Measurements from ENCODE around the gene DGKZ.
"Not testable (repeated sequence)": the region's sequence is repeated elsewhere in the genome, so short reads cannot be mapped to it uniquely, and the experiment has no call there.

Gene DGKZ, protein sequence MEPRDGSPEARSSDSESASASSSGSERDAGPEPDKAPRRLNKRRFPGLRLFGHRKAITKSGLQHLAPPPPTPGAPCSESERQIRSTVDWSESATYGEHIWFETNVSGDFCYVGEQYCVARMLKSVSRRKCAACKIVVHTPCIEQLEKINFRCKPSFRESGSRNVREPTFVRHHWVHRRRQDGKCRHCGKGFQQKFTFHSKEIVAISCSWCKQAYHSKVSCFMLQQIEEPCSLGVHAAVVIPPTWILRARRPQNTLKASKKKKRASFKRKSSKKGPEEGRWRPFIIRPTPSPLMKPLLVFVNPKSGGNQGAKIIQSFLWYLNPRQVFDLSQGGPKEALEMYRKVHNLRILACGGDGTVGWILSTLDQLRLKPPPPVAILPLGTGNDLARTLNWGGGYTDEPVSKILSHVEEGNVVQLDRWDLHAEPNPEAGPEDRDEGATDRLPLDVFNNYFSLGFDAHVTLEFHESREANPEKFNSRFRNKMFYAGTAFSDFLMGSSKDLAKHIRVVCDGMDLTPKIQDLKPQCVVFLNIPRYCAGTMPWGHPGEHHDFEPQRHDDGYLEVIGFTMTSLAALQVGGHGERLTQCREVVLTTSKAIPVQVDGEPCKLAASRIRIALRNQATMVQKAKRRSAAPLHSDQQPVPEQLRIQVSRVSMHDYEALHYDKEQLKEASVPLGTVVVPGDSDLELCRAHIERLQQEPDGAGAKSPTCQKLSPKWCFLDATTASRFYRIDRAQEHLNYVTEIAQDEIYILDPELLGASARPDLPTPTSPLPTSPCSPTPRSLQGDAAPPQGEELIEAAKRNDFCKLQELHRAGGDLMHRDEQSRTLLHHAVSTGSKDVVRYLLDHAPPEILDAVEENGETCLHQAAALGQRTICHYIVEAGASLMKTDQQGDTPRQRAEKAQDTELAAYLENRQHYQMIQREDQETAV

DNA sequence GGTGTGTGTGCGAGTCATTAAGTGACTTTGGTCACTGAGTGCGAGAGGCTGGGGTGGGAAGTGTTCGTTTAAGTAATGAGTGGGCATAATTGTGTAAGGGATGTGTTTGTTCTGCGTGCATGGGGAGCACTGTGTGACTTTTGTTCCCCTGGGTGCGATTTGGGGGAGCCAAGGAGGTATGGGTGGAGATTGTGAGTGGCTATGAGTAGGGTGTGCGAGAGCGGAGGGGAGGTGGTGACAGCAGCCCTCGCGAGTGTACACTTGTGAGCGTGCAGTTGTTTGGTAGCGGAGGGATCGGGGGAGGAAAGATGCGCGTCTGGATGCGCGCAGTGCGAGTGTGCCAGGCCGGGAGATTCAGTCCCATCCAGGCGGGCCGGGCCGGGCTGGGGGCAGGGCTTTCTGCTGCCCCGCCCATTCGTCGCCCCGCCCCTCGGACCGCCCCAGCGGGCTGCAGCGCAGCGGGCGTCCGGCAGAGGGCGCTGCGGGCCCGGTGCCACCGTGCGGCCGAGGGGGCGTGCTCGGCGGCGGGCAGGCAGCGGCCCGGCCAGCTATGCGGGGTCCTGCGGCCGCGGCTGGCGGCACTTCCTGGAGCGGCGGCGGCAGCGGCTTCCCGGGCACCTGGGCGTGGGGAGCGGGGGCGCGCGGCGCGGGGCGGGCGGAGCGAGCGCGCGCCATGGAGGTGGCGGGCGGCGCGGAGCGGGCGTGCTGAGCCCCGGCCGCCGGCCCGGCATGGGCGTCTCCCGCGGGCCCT is at the start of gene DGKZ:
Gene DGKZ, plus strand, starts transcription at position 578 of the 751 bp plus-strand sequence. CDS start 197 bp downstream, outside the sequence.
- TF ChIP-seq POLR2A (IDR thresholded peaks at IDR 0.05; ENCODE audit: low read depth, low read length) = peak; percentile 72
- peak; percentile 94 for DNase-seq (ENCODE audit: insufficient read length, low spot score)
- no peak for FAIRE-seq

DNA sequence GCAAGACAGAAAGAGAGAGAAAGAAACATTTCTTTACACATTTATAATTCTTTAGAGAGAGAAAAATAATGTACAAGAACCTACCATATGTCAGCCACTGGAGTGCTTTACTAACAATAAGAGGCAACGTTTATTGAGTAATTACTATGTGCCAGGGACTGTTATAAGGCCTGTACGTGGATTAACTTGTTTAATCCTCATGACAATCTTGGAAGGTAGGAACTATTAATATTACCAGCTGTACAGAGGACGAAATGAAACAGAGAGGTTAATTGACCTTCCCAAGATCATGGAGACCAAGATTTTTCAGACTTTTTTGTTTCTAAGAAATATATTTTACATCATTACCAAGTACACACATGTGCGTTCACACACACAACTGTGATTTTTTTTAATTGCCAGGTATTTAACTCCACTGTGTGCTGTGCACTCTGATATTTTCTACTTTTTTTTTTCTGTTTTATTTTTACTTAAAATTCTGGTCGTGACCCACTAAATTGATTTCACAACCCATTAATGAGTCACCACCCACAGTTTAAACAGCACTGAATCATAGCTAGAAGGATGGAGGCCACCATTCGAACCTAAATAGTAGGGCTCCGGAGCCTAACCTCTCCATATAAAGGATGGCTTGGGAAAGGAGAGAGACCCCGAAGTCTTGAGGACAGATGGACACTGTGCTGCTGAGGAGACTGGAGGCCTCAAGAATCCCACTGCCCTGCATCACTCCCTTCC is 48.4 kb upstream of the DGKZ start:
- DNase-seq (ENCODE audit: insufficient read length, low spot score) = no peak
- FAIRE-seq = no peak
- TF ChIP-seq POLR2A (IDR thresholded peaks at IDR 0.05; ENCODE audit: low read depth, low read length) = no peak

DNA sequence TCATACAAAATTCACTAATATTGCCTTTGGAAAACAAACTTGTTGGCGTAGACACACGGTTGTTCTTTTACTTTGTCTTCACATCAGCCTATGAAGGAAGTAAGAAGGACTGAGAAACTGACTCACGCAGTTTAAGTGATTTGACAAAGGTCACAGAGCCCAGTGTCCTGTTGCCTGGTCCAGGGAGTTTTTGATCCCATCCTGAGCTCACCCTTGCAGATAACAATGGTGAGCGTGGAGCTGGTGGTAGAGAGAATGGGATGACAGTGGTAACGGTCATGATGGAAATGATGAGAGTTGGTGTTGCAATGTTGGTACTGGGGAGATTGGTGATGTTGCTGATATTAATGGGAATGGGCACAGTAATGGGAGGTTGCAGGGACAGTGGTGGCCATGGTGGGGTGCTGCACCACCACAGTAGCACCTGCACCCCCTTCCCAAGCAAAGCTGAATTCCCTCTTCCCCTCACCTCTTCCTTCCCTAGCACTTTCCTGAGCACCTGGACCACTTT is 47.8 kb upstream of the DGKZ start:
- no peak for TF ChIP-seq POLR2A (IDR thresholded peaks at IDR 0.05; ENCODE audit: low read depth, low read length)
- DNase-seq (ENCODE audit: insufficient read length, low spot score) (no peak), FAIRE-seq (no peak)

DNA sequence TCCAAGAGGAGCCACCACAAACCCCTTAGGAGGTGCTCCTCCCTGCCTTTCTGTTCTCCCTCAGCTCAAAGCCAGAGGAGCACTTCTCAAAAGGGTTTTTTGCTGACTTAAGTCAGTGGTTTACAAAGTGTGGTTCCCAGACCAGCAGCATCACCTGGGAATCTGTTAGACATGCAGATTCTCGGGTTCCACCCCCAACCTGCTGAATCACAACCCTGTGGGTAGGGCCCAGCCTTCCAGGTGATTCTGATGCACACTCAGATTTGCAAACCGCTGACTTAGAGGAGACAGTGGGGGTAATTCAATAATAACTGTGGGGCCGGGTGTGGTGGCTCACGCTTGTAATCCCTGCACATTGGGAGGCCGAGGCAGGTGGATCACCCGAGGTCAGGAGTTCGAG is 47.0 kb upstream of the DGKZ start:
- DNase-seq (ENCODE audit: insufficient read length, low spot score) (no peak), FAIRE-seq (no peak)
- TF ChIP-seq POLR2A (IDR thresholded peaks at IDR 0.05; ENCODE audit: low read depth, low read length) = no peak

DNA sequence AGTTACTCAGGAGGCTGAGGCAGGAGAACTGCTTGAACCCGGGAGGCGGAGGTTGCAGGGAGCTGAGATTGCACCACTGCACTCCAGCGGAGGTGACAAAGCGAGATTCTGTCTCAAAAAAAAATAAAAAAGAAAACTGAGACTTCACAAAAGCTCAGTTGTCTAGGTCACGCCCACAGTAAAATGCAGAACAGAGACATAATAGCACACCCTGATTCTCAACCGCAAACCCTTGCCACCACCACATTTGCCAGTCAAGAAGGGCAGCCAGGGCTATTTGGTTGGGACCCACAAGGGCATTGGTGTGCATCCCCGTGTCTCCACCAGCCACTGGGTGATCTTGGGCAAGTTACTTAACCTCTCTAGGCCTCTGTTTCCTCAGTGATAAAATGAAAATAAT is 44.4 kb upstream of the DGKZ start:
- no peak for FAIRE-seq
- no peak for TF ChIP-seq POLR2A (IDR thresholded peaks at IDR 0.05; ENCODE audit: low read depth, low read length)
- no peak for DNase-seq (ENCODE audit: insufficient read length, low spot score)

DNA sequence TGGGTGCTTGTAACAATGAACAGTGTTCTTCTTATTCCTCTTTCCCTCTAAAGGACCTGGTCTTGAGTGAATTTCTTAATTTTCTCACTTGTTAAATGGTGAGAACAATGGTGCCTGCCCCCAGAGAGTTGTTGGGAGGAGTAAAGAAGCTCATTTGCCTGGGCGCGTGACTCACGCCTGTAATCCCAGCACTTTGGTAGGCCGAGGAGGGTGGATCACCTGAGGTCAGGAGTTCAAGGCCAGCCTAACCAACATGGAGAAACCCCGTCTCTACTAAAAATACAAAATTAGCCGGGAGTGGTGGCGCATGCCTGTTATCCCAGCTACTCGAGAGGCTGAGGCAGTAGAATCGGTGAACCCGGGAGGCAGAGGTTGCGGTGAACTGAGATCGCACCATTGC is 43.2 kb upstream of the DGKZ start:
- DNase-seq (ENCODE audit: insufficient read length, low spot score); FAIRE-seq: not testable (repeated sequence)

DNA sequence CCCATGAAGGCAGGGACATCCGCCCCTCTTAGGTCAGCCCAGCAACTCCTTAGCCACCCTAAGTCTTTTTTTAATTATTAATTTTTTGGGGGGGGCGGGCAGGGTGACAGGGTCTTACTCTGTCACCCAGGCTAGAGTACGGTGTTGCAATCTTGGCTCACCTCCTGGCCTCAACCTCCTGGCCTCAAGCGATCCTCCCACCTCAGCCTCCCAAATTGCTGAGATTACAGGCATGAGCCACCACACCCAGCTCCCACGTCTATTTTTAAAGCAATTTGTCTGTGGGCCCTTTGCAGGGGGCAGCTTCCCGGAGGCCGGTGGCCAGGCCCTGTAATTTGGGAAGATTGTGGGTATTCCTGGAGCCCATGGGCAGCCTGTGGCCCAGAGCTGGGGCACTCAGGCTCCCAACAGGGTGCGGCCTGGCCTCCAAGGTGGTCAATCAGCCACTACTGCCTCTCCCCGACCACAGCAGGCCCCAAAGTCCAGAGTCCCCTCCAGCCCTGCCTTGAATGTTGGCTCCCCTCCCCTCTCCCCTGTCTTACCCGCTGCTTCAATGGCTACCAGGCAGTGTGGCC is 42.6 kb upstream of the DGKZ start:
- no peak for FAIRE-seq
- DNase-seq (ENCODE audit: insufficient read length, low spot score) = no peak
- no peak for TF ChIP-seq POLR2A (IDR thresholded peaks at IDR 0.05; ENCODE audit: low read depth, low read length)

DNA sequence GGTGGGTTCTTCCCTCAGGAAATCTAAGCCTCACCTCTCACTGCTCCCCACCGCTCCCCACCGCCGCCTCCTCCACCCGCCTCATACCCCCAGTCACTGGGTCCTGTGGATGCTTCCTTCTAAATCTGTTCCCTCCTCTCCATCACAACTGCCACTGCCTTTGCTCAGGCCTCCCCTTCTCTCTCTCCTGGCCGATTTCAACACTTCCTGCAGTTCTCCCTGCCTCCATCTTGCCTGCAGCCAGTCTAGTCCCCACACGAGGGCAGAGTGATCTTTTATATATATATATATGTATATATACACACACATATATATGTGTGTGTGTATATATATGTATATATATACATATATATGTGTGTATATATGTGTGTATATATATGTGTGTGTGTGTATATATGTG is 42.0 kb upstream of the DGKZ start:
- FAIRE-seq (no peak), DNase-seq (ENCODE audit: insufficient read length, low spot score) (no peak)
- no peak for TF ChIP-seq POLR2A (IDR thresholded peaks at IDR 0.05; ENCODE audit: low read depth, low read length)

DNA sequence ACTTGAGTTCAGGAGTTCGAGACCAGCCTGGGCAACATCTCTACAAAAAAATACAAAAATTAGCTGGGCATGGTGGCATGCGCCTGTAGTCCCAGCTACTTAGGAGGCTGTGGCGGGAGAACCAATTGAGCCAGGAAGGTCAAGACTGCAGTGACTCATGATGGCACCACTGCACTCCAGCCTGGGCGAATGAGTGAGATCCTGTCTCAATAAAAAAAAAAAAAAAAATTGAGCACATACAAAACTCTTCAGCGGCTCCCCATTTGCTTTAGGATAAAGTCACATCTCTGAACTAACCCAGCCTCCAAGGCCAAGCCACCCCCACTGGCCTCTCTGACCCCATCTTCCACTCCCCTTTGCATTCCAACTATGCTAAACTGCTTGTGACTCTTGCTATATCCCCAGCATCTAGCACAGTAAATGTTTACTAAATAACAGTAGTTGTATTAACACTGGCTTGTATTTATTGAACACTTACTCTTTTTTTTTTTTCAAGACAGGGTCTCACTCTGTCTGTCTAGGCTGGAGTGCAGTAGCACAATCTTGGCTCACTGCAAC is 40.9 kb upstream of the DGKZ start:
- FAIRE-seq (no peak), DNase-seq (ENCODE audit: insufficient read length, low spot score) (no peak)
- no peak for TF ChIP-seq POLR2A (IDR thresholded peaks at IDR 0.05; ENCODE audit: low read depth, low read length)

DNA sequence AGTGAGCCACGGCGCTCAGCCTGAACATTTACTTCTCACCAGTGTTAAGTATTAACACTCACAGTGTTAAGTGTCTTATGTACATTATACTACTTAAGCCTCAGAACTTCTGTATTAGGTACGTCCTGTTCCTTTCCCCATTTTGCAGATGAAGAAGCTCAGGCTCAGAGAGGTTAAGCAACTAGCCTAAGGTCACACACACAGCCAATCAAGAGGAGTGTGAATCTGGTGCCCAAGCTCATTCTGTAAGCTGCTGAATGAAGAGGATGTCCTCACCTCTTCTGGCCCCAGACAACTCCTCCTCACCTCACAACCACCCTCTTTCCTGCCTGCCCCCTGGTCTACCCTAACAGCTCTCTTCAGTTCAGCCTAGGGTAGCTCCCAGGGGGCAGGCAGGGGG is 39.9 kb upstream of the DGKZ start:
- TF ChIP-seq POLR2A (IDR thresholded peaks at IDR 0.05; ENCODE audit: low read depth, low read length) = no peak
- no peak for DNase-seq (ENCODE audit: insufficient read length, low spot score)
- no peak for FAIRE-seq

DNA sequence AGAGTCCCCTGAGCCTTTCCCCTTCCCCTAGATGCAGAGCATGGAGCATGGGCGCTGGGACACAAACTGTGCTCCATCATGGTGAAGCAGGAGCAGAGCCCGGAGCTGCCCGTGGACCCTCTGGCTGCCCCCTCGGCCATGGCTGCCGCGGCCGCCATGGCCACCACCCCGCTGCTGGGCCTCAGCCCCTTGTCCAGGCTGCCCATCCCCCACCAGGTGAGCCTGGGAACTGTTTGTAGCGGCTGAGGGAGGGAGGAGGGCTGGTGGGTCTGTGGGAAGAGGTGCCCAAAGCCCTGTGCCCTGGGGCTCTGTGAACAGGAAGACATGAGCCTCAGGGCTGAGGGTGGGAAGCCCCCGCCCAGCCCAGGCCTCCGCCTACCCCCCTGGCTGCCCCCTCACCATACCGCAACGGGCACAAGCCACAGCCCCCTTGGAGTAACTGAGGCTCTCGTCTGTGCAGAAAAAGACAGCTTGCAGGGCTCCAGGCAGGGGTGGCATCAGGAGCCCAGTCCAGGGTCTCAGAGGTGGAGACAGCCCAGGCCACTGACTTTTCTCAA is 39.4 kb upstream of the DGKZ start:
- no peak for DNase-seq (ENCODE audit: insufficient read length, low spot score)
- no peak for TF ChIP-seq POLR2A (IDR thresholded peaks at IDR 0.05; ENCODE audit: low read depth, low read length)
- no peak for FAIRE-seq
